Lower lobe of right lung (tissue), 2 donors: Measurements from ENCODE around the gene ZNFX1. TPM values are rescaled to one million over a fixed set of nuclear protein-coding genes. Genes with fewer than 3 reads are reported as not detected.
A peak's percentile ranks its signal among the peaks of the same experiment; 100 is the strongest.

ENCODE experiments used
- ATAC-seq, 2 donors: fragments of 200-7000 bp; cut with Tn5 transposase; one replicate each; pipeline ENCODE4 v1.9.1; 2020 to 2022; ENCODE audit warnings: mild to moderate bottlenecking in 2 of 2, moderate library complexity in 2 of 2
- DNase-seq: peaks from one replicate; pipeline ENCODE4 v3.0.0-alpha.2; 2020
- H3K27ac ChIP-seq: fragments of 200-600 bp; one replicate; pipeline ENCODE4 v1.8.0; 2022
- H3K27me3 ChIP-seq: fragments of 200-600 bp; one replicate; pipeline ENCODE4 v1.8.0; 2022; ENCODE audit warnings: low read depth
- H3K36me3 ChIP-seq: fragments of 200-600 bp; one replicate; pipeline ENCODE4 v1.8.0; 2022; ENCODE audit warnings: mild to moderate bottlenecking
- H3K4me1 ChIP-seq: fragments of 200-600 bp; one replicate; pipeline ENCODE4 v1.8.0; 2022
- H3K4me3 ChIP-seq: fragments of 200-600 bp; one replicate; pipeline ENCODE4 v1.8.0; 2022; ENCODE audit warnings: mild to moderate bottlenecking
- H3K9me3 ChIP-seq: fragments of 200-600 bp; one replicate; pipeline ENCODE4 v1.8.0; 2022
- intact Hi-C: fragments of 100-400 bp; cut with DNase I; formaldehyde crosslinking; loops from one replicate; pipeline ENCODE4 v1.11.0; 2022
- total RNA-seq: library from RNA; stranded (reverse); fragmentation: NEBNext Ultra II Directional; extraction: Animal tissue kit (Norgen Biotek cat#: 25700); gene quantifications from one replicate; pipeline ENCODE4 v1.2.1, GENCODE V29; 2021
- TF ChIP-seq, protein P1 (sequence below): fragments of 200-600 bp; IDR thresholded peaks from one replicate; pipeline ENCODE4 v1.8.0; 2022; ENCODE audit warnings: antibody characterized with exemption, mild to moderate bottlenecking
- donor health status: DM: no; HTN: yes; CAD: no; lungs with severe emphysema.

ZNFX1 gene
- total RNA-seq, 1 donor from 2014 or later, result 53.9 TPM

DNA sequence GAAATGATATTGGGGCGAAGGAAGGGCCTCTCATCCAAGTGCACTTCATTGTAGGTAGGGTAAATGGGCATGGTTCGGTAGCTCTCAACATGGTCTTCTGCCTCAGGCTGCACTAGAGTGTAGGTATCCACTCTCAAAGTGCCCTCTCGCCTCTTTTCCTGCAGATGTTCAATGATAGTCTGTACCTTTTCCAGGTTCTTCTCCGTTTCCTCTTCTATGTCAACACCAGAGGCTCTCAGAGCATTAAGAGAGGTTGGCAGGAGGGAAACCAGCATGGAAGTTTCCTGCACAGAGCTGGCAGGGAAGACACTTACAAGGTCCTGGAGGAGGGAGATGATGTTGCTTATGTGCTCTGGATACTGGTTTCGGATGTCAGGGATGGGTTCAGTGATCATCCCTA, 7.1 kb downstream of the ZNFX1 start:
- H3K27me3 ChIP-seq, result no peaks in the 10 kb centered on the region
- ATAC-seq (no peak), DNase-seq (no peak)
- intact Hi-C loops, result no loop called here
- peak overlapping the region; percentile 9 for H3K4me3 ChIP-seq
- TF ChIP-seq, protein P1, sequence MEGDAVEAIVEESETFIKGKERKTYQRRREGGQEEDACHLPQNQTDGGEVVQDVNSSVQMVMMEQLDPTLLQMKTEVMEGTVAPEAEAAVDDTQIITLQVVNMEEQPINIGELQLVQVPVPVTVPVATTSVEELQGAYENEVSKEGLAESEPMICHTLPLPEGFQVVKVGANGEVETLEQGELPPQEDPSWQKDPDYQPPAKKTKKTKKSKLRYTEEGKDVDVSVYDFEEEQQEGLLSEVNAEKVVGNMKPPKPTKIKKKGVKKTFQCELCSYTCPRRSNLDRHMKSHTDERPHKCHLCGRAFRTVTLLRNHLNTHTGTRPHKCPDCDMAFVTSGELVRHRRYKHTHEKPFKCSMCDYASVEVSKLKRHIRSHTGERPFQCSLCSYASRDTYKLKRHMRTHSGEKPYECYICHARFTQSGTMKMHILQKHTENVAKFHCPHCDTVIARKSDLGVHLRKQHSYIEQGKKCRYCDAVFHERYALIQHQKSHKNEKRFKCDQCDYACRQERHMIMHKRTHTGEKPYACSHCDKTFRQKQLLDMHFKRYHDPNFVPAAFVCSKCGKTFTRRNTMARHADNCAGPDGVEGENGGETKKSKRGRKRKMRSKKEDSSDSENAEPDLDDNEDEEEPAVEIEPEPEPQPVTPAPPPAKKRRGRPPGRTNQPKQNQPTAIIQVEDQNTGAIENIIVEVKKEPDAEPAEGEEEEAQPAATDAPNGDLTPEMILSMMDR, result no peak
- H3K9me3 ChIP-seq, result no peaks in the 10 kb centered on the region
- H3K36me3 ChIP-seq, result peaks cover 78% of the 10 kb centered on the region
- no peak overlapping the region for H3K27ac ChIP-seq
- peaks cover 88% of the 10 kb centered on the region for H3K4me1 ChIP-seq

DNA sequence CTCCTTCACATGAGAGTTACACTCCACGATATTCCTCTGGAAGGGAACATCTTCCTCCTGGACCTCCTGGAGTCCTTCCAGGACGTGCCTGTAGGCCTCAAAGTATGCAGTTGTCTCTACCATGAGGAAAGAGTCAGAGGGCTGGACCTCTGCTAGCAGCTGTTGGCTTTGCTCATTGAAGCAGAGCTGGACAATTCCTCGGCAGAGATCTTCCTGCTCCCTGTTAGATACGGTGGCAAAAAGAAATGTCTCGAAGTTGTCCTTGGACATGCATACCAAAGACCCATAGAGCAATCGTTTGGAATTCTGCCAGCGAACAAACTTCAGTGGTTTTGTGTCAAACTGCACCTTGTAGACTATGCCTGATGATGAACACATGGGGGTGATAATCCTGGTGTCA, 7.7 kb downstream of the ZNFX1 start:
- no peaks in the 10 kb centered on the region for H3K27me3 ChIP-seq
- intact Hi-C loops, result no loop called here
- ATAC-seq (no peak), DNase-seq (no peak)
- peaks cover 78% of the 10 kb centered on the region for H3K36me3 ChIP-seq
- H3K27ac ChIP-seq, result no peak overlapping the region
- TF ChIP-seq, protein P1, result no peak
- peak overlapping the region; percentile 9 for H3K4me3 ChIP-seq
- H3K9me3 ChIP-seq, result no peaks in the 10 kb centered on the region
- H3K4me1 ChIP-seq, result peaks cover 88% of the 10 kb centered on the region

DNA sequence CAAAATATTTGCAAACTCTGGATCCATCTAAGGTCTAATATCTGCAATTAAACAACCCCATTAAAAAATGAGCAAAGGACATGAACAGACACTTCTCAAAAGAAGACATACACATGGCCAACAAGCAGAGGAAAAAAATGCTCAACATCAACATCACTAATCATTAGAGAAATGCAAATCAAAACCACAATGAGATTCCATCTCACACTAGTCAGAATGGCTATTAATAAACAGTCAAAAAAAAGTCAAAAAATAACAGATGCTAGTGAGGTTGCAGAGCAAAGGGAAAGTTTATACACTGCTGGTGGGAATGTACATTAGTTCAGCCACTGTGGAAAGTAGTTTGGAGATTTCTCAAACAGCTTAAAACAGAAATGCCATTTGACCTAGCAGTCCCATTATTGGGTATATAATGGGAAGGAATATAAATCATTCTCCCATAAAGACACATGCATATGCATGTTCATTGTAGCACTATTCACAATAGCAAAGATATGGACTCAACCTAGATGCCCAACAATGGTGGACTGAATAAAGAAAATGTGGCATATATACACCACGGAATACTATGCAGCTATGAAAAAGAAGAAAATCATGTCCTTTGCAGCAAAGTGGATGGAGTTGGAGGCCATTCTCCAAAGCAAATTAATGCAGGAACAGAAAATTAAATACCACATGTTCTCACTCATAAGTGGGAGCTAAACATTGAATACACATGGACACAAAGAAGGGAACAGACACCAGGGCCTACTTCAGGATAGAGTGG, 9.1 kb downstream of the ZNFX1 start:
- intact Hi-C loops, result no loop called here
- Histone ChIP-seq H3K27ac (no peak overlapping the region), H3K36me3 (peaks cover 78% of the 10 kb centered on the region), H3K9me3 (no peaks in the 10 kb centered on the region), H3K27me3 (no peaks in the 10 kb centered on the region), H3K4me1 (peaks cover 81% of the 10 kb centered on the region), H3K4me3 (peak overlapping the region; percentile 14)
- TF ChIP-seq, protein P1, result no peak
- ATAC-seq (no peak), DNase-seq (no peak)

DNA sequence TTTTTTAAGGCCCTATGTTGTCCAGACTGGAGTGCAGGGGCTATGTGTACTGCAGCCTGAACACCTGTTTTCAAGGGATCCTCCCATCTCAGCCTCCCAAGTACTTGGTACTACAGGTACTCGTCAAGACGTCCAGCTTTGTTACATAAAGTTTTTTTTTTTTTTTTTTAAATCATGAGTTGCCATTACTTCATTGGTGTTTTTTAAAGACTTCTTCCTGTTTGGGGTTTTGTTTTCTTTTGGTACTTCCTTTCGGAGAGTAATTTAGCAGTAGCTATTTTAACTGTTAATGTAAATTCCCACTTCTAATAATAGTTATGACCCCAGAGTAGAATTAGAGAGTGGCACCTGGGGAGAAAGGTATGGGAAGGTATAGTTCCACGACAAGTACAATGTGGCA, 10.5 kb downstream of the ZNFX1 start:
- Histone ChIP-seq H3K4me1 (peaks cover 66% of the 10 kb centered on the region), H3K27ac (no peak overlapping the region), H3K4me3 (peak overlapping the region; percentile 14), H3K9me3 (no peaks in the 10 kb centered on the region), H3K27me3 (no peaks in the 10 kb centered on the region), H3K36me3 (peaks cover 78% of the 10 kb centered on the region)
- DNase-seq (no peak), ATAC-seq (peak in 1 of 2 donors; percentile 18)
- TF ChIP-seq, protein P1, result no peak
- intact Hi-C loops, result no loop called here

DNA sequence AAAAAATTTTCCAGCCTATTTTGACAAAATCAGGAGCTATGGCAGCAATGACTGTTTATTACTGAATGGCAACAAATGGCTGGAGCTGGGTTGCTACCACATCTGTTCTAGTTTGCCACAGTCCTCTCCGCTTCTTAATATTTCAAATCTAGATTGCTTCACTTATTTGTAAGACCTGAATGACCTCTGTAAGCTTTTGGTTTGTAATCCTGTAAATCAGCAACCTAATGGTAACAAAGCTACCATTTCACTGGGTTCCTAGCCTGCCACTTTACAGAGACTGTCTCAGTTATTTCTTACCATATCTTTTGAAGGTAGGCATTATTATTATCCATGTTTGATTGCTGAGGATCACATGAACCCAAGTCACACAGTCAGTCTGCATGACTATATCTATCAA, 15.4 kb downstream of the ZNFX1 start:
- intact Hi-C loops, result no loop called here
- ATAC-seq (no peak), DNase-seq (no peak)
- Histone ChIP-seq H3K36me3 (peaks cover 89% of the 10 kb centered on the region), H3K9me3 (no peaks in the 10 kb centered on the region), H3K27ac (no peak overlapping the region), H3K4me1 (peaks cover 24% of the 10 kb centered on the region), H3K27me3 (no peaks in the 10 kb centered on the region), H3K4me3 (no peak overlapping the region)
- TF ChIP-seq, protein P1, result no peak
